Subcutaneous adipose tissue (tissue), 4 donors: Measurements from ENCODE around the gene CCDC188. TPM values are rescaled to one million over a fixed set of nuclear protein-coding genes. Genes with fewer than 3 reads are reported as not detected.

ENCODE experiments used
- total RNA-seq, 4 donors: library from RNA; depleted of rRNA; stranded (reverse); fragments of >200 nt; gene quantifications; one replicate each; pipeline ENCODE4 v1.1.0, GENCODE V29; 2016
- TF ChIP-seq, protein P1 (sequence below): fragments of 450-650 bp; IDR thresholded peaks from one replicate; pipeline ENCODE4 v1.5.1; 2016; ENCODE audit warnings: low read depth, mild to moderate bottlenecking, control low read depth, antibody characterized with exemption, moderate library complexity

Gene CCDC188
- total RNA-seq, 4 donors from 2014 or later = 1.3 to 3.0 TPM; not detected in 2

DNA sequence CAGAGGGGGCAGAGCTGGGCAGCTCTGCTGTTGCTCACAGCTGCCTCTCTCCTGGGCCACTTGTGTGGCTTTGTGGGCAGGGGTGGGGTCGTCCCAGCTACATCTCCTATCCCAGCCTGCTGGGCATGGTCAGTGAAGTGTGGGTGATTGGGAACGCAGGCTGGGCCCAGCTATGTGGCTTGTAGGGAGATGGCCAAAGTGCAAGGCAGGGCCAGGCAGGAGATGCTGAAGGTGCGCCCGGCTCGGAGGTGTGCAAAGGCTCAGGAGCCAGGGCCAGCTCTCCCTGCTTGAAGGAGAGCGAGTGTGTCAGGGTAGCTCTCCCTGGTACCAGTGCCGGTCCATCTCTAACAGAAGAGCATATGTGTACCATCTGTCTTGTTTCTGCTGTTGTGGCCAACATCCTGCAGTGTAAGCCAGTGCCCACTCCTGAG is 43.4 kb downstream of the CCDC188 start:
- TF ChIP-seq, protein P1, sequence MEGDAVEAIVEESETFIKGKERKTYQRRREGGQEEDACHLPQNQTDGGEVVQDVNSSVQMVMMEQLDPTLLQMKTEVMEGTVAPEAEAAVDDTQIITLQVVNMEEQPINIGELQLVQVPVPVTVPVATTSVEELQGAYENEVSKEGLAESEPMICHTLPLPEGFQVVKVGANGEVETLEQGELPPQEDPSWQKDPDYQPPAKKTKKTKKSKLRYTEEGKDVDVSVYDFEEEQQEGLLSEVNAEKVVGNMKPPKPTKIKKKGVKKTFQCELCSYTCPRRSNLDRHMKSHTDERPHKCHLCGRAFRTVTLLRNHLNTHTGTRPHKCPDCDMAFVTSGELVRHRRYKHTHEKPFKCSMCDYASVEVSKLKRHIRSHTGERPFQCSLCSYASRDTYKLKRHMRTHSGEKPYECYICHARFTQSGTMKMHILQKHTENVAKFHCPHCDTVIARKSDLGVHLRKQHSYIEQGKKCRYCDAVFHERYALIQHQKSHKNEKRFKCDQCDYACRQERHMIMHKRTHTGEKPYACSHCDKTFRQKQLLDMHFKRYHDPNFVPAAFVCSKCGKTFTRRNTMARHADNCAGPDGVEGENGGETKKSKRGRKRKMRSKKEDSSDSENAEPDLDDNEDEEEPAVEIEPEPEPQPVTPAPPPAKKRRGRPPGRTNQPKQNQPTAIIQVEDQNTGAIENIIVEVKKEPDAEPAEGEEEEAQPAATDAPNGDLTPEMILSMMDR = no peak

DNA sequence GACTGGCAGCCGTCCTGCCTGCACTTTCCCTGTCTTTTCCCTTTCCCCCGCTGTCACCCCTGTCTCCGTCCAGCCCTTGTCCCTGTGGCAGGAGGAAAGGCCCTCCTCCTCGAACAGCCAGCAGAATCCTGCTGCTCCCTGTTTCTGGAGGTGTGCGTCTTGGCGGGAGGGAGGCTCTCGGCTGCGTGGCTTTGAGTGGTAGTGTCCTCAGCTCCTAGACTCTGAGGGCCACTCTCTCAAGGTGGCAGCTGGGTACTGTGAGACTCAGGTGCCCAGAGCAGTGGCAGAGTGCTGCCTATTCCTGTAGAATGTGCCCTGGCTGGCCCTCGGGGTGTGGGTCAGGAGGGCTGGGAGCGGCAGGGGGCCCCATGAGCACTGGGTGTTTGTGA is 44.0 kb downstream of the CCDC188 start:
- TF ChIP-seq, protein P1 = no peak

DNA sequence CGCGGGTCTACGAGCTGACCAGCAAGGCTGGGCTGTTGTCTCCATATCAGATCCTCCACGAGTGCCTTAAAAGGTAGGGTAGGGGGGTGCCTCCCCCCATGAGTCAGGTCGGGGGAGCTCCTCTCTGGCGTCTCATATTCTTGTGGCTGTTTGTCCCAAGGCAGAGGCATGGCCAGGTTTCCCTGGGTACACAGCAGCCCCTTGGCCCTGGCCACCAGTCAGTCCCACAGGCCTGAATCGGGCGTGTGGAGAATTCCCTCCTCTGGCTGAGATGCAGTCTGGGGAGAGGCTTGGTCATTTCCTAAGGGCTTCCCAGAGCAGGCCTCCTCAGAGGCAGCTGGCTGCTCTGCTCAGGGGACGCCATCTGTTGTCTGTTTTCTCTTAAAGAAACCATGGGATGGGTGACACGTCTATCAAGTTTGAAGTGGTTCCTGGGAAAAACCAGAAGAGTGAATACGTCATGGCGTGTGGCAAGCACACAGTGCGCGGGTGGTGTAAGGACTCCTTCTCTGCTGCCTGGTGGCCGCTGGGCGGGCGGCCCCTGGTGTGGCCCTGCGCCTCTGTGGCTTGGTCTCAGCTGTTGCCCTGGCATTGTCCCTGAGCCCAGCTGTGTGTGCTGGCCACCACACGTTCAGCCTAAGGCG is 44.5 kb downstream of the CCDC188 start:
- TF ChIP-seq, protein P1 = no peak

DNA sequence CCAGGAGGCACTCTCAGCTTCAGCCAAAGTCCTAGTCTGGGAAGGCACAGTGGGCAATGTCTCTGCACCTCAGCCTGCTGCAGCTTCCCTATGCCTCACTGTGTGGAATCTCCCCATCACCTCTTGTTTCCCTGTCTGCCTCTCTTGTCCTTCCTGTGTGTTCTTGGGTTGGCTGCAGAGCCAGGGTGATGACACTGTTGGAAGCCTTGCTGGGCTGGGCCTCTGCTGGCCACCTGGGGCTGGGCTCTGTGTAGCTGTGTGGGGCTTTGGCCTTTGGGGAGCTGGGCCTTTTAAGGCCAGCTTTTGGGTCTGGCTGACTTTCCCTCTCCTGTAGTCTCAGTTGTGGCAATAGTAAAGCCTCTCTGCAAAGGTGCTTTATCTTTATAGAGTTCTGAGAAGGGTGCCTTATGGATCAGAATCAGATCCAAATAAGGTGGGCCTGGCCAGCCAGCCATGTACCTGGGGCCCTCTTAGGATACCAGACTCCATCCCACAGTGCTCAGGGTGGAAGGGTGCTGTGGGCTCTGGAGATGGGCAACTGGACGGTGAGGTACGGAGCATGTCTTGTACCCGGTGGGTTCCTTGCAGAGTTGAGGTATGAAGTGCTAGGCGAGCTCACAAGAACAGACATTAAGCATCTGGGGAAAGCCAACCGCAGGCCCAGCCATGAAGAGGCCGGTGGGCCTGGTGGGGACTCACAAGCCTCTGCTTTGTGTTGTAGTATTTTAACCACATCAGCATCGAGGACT is 45.2 kb downstream of the CCDC188 start:
- TF ChIP-seq, protein P1 = no peak

DNA sequence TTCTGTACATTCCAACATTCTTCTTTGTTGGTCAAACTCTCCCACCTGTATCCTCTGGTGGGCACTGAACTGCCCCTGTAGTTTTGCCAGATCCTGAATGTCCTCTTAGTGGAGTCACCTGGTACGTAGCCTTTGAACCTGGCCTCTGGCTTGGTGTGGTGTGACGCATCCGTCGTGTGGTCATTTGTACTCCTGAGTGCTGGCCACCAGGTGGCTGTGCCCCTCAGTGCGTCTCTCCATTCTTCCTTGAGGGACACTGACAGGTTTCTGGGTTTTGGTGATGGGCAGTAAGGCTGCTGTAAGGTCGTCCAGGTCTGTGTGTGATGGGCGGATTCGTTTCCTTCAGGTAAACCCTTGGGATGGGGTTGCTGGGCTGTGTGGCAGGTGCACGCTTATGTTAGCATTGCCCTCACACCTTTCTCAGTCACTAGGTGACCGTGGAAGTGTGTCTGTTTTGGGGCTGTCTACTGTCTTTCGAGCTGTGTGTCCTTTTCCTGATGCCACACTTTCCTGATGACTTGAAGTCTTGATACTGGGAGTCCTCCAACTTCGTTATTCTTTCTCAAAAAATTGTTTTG is 48.6 kb downstream of the CCDC188 start:
- TF ChIP-seq, protein P1 = no peak

DNA sequence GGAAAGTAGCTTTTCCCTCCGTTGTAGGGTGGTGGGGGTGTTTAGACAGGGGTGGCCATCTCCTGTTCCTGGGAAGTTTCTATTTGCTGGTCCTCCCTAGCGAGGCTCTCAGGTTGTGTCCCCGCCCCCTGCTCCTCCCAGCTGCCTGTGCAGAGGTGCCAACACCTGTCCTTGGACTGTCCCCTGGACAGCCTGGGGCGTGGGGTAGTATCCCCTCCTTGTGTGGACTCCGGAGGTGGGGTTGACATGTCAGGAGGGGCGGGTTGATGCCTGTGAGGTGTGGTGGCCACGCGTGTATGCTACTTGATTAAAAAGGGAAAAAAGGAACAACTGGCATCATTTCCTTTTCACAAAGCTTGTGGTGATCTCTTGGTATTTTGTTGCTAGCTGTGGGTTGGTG is 49.2 kb downstream of the CCDC188 start:
- TF ChIP-seq, protein P1 = no peak

DNA sequence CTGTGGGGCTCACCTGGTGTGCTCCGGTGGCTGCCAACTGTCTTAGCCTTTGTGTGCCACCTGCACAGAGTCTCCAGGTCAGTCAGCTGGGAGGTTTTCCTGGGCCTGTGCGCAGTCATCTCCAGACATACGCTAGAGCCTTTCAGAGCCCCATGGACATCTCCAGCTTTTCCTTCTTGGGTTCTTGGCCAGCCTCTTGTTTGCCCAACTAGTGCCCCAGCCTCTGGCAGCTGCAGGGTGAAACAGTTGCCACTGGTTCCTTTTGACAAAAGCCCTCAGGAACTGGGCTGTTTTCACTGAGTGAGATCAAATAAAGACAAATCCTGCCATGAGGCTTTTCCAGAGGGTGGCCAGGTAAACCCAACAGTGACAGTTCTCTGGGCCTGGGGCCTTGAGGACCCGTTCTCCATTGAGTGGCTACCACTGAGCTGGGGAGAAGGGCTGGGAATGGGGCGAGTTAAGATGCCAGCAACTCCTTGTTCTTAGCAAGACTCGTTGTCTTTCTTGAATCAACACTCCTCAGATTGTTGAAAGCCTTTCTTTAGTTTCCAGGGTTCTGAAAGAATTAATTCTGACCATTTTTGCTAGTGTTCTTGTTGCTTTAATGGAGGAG is 51.6 kb downstream of the CCDC188 start:
- TF ChIP-seq, protein P1 = no peak
